ENCODE data around the gene IL10RA.
A peak's percentile ranks its signal among the peaks of the same experiment; 100 is the strongest.
"Not testable (repeated sequence)": the region's sequence is repeated elsewhere in the genome, so short reads cannot be mapped to it uniquely, and the experiment has no call there.

IL10RA gene

GRCh38 chr11:117945047-117945810 is 41.0 kb upstream of the IL10RA start:
- DNase-seq (ENCODE audit: low read depth) = no peak
- TF ChIP-seq CTCF (IDR thresholded peaks at IDR 0.05; ENCODE audit: low read depth, low read length, missing control alignments) = peak; percentile 43

GRCh38 chr11:117946156-117946841 is 39.9 kb upstream of the IL10RA start:
- DNase-seq (ENCODE audit: low read depth) = no peak
- H3K4me3 ChIP-seq (ENCODE audit: low read depth, low read length) = no peak overlapping the region
- TF ChIP-seq CTCF (IDR thresholded peaks at IDR 0.05; ENCODE audit: low read depth, low read length, missing control alignments) = no peak

More at GRCh38 chr11:117945047-117945810, 41.0 kb upstream of the IL10RA start:
- H3K4me3 ChIP-seq (ENCODE audit: low read depth, low read length) = no peak overlapping the region

- H3K4me3 ChIP-seq (ENCODE audit: low read depth, low read length) = no peak overlapping the region
- DNase-seq (ENCODE audit: low read depth) = peak; percentile 49
- TF ChIP-seq CTCF (IDR thresholded peaks at IDR 0.05; ENCODE audit: low read depth, low read length, missing control alignments) = peak; percentile 99
These were observed 39.2 kb upstream of the IL10RA start for GRCh38 chr11:117946842-117947526.

- H3K4me3 ChIP-seq (ENCODE audit: low read depth, low read length); DNase-seq (ENCODE audit: low read depth): not testable (repeated sequence)
These were observed 38.4 kb upstream of the IL10RA start for GRCh38 chr11:117947751-117948150.

- not testable (repeated sequence) for H3K4me3 ChIP-seq (ENCODE audit: low read depth, low read length); DNase-seq (ENCODE audit: low read depth)
These were observed 37.7 kb upstream of the IL10RA start for GRCh38 chr11:117948466-117948865.

GRCh38 chr11:117949062-117949461 is 37.1 kb upstream of the IL10RA start:
- H3K4me3 ChIP-seq (ENCODE audit: low read depth, low read length) = no peak overlapping the region
- DNase-seq (ENCODE audit: low read depth) = no peak
- TF ChIP-seq CTCF (IDR thresholded peaks at IDR 0.05; ENCODE audit: low read depth, low read length, missing control alignments) = no peak

GRCh38 chr11:117950301-117950700 is 35.9 kb upstream of the IL10RA start:
- TF ChIP-seq CTCF (IDR thresholded peaks at IDR 0.05; ENCODE audit: low read depth, low read length, missing control alignments) = peak; percentile 38
- H3K4me3 ChIP-seq (ENCODE audit: low read depth, low read length) = no peak overlapping the region
- no peak for DNase-seq (ENCODE audit: low read depth)

Measured in GM12864 (cell line).